Activated T-cell treated with anti-CD3 and anti-CD28 coated beads, Interleukin-2, amount 50 U/mL, for 24 hours (primary cell): ENCODE measurements around the gene DLX5.
"Not testable (repeated sequence)": the region's sequence is repeated elsewhere in the genome, so short reads cannot be mapped to it uniquely, and the experiment has no call there.

Source experiments
- DNase-seq: peaks from one replicate; pipeline ENCODE4 v3.0.0-alpha.2; 2020
- H3K27ac Mint-ChIP-seq: 2 replicates; pipeline ENCODE4 v1.8.0; 2020; ENCODE audit warnings: mild to moderate bottlenecking, mixed read lengths
- H3K27me3 Mint-ChIP-seq: 2 replicates; pipeline ENCODE4 v1.8.0; 2020; ENCODE audit warnings: mixed read lengths
- H3K36me3 Mint-ChIP-seq: 2 replicates; pipeline ENCODE4 v1.8.0; 2020; ENCODE audit warnings: low read depth, mixed read lengths
- H3K4me1 Mint-ChIP-seq: 2 replicates; pipeline ENCODE4 v1.8.0; 2020; ENCODE audit warnings: low read depth, mixed read lengths
- H3K4me3 Mint-ChIP-seq: 2 replicates; pipeline ENCODE4 v1.8.0; 2020; ENCODE audit warnings: mild to moderate bottlenecking, moderate library complexity, mixed read lengths
- H3K9me3 Mint-ChIP-seq: 2 replicates; pipeline ENCODE4 v1.8.0; 2020; ENCODE audit warnings: mixed read lengths

DLX5 gene

GRCh38 chr7:97024209-97025129 is at the start of gene DLX5:
DLX5 (minus strand) TSS chr7:97024831; CDS start chr7:97024623, 208 bp downstream.
- Mint-ChIP-seq H3K4me3 (peak within 1 kb of the TSS; percentile 54), H3K4me1 (peaks cover 58% of the 10 kb centered on the region), H3K27me3 (peaks cover 92% of the 10 kb centered on the region), H3K27ac (peak within 1 kb of the TSS; percentile 31), H3K36me3 (no peaks in the 10 kb centered on the region), H3K9me3 (no peaks in the 10 kb centered on the region)
- DNase-seq = peak; percentile 39

- H3K4me3 Mint-ChIP-seq, H3K36me3 Mint-ChIP-seq, H3K27ac Mint-ChIP-seq, H3K4me1 Mint-ChIP-seq, H3K9me3 Mint-ChIP-seq, DNase-seq: not testable (repeated sequence)
- H3K27me3 Mint-ChIP-seq = peaks cover 57% of the 10 kb centered on the region
These were observed 47.4 kb upstream of the DLX5 start for GRCh38 chr7:97072025-97072424.

- Mint-ChIP-seq H3K36me3 (no peaks in the 10 kb centered on the region), H3K4me1 (no peaks in the 10 kb centered on the region), H3K9me3 (no peaks in the 10 kb centered on the region), H3K27ac (no peak overlapping the region), H3K4me3 (no peak overlapping the region), H3K27me3 (peaks cover 7% of the 10 kb centered on the region)
- no peak for DNase-seq
These were observed 40.4 kb upstream of the DLX5 start for GRCh38 chr7:97064972-97065587.

- peaks cover 10% of the 10 kb centered on the region for H3K9me3 Mint-ChIP-seq
- H3K4me3 Mint-ChIP-seq = no peak overlapping the region
- H3K27me3 Mint-ChIP-seq = peaks cover 10% of the 10 kb centered on the region
- no peak for DNase-seq
- H3K27ac Mint-ChIP-seq = no peak overlapping the region
- no peaks in the 10 kb centered on the region for H3K36me3 Mint-ChIP-seq
- H3K4me1 Mint-ChIP-seq = no peaks in the 10 kb centered on the region
These were observed 39.4 kb upstream of the DLX5 start for GRCh38 chr7:97064020-97064419.

- peaks cover 66% of the 10 kb centered on the region for H3K27me3 Mint-ChIP-seq
- no peaks in the 10 kb centered on the region for H3K4me1 Mint-ChIP-seq
- DNase-seq = no peak
- no peak overlapping the region for H3K4me3 Mint-ChIP-seq
- H3K9me3 Mint-ChIP-seq = no peaks in the 10 kb centered on the region
- no peak overlapping the region for H3K27ac Mint-ChIP-seq
- H3K36me3 Mint-ChIP-seq = no peaks in the 10 kb centered on the region
These were observed 18.6 kb upstream of the DLX5 start for GRCh38 chr7:97043281-97043680.

- Mint-ChIP-seq H3K4me3 (no peak overlapping the region), H3K27me3 (peaks cover 76% of the 10 kb centered on the region), H3K27ac (no peak overlapping the region), H3K9me3 (no peaks in the 10 kb centered on the region), H3K36me3 (no peaks in the 10 kb centered on the region), H3K4me1 (no peaks in the 10 kb centered on the region)
- no peak for DNase-seq
These were observed 14.9 kb upstream of the DLX5 start for GRCh38 chr7:97039374-97040065.

GRCh38 chr7:97034213-97034852 is 9.7 kb upstream of the DLX5 start:
- H3K4me3 Mint-ChIP-seq, DNase-seq, H3K4me1 Mint-ChIP-seq, H3K36me3 Mint-ChIP-seq, H3K9me3 Mint-ChIP-seq, H3K27ac Mint-ChIP-seq: not testable (repeated sequence)
- H3K27me3 Mint-ChIP-seq = peaks cover 61% of the 10 kb centered on the region

- Mint-ChIP-seq H3K27me3 (peaks cover 83% of the 10 kb centered on the region), H3K4me3 (peak overlapping the region; percentile 70), H3K36me3 (no peaks in the 10 kb centered on the region), H3K4me1 (peaks cover 42% of the 10 kb centered on the region), H3K27ac (no peak overlapping the region), H3K9me3 (no peaks in the 10 kb centered on the region)
- peak; percentile 76 for DNase-seq
These were observed 3.0 kb upstream of the DLX5 start for GRCh38 chr7:97027427-97028234.

GRCh38 chr7:97026715-97027426 is 2.2 kb upstream of the DLX5 start:
- Mint-ChIP-seq H3K9me3 (no peaks in the 10 kb centered on the region), H3K4me1 (peaks cover 50% of the 10 kb centered on the region), H3K27ac (no peak overlapping the region), H3K36me3 (no peaks in the 10 kb centered on the region), H3K27me3 (peaks cover 83% of the 10 kb centered on the region), H3K4me3 (peak overlapping the region; percentile 70)
- DNase-seq = no peak

- no peak overlapping the region for H3K27ac Mint-ChIP-seq
- peaks cover 83% of the 10 kb centered on the region for H3K27me3 Mint-ChIP-seq
- no peaks in the 10 kb centered on the region for H3K36me3 Mint-ChIP-seq
- H3K4me1 Mint-ChIP-seq = peaks cover 55% of the 10 kb centered on the region
- peak overlapping the region; percentile 70 for H3K4me3 Mint-ChIP-seq
- H3K9me3 Mint-ChIP-seq = no peaks in the 10 kb centered on the region
- peak; percentile 49 for DNase-seq
These were observed 1.5 kb upstream of the DLX5 start for GRCh38 chr7:97025983-97026714.

- no peak overlapping the region for H3K4me3 Mint-ChIP-seq
These were observed 484 bp upstream of the DLX5 start for GRCh38 chr7:97025130-97025499.

GRCh38 chr7:97022491-97023306 is 1.9 kb downstream of the DLX5 start:
- H3K4me3 Mint-ChIP-seq = no peak overlapping the region
- H3K27ac Mint-ChIP-seq = peak overlapping the region; percentile 38
- peak; percentile 37 for DNase-seq
- H3K9me3 Mint-ChIP-seq = no peaks in the 10 kb centered on the region
- peaks cover 99% of the 10 kb centered on the region for H3K27me3 Mint-ChIP-seq
- peaks cover 58% of the 10 kb centered on the region for H3K4me1 Mint-ChIP-seq
- no peaks in the 10 kb centered on the region for H3K36me3 Mint-ChIP-seq

More at GRCh38 chr7:97025130-97025499, 484 bp upstream of the DLX5 start:
- Mint-ChIP-seq H3K4me1 (peaks cover 58% of the 10 kb centered on the region), H3K27me3 (peaks cover 88% of the 10 kb centered on the region), H3K9me3 (no peaks in the 10 kb centered on the region), H3K36me3 (no peaks in the 10 kb centered on the region), H3K27ac (no peak overlapping the region)
- no peak for DNase-seq
